Measurements from ENCODE around the gene PPP2R3A.
A peak's percentile ranks its signal among the peaks of the same experiment; 100 is the strongest.

The PPP2R3A gene

DNA sequence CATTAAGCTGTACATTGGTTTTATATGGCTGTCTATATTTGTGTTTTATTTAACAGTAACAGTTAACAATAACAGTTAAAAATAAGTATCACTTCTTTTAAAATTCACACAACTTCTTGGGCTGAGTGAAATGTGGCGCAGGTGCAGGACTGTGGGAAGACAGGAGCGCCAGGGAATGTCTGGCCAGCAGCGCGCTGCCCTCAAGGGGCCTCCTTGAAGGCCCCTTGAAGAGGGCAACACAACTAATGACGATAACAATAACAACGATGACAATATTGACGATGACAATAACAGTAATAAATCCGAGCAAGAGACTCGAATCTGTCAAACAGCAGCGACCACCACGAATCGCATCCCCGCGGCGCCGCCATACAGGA lies 411 bp upstream of the PPP2R3A start:
- H2AFZ ChIP-seq (ENCODE audit: low read length), result no peak overlapping the region

DNA sequence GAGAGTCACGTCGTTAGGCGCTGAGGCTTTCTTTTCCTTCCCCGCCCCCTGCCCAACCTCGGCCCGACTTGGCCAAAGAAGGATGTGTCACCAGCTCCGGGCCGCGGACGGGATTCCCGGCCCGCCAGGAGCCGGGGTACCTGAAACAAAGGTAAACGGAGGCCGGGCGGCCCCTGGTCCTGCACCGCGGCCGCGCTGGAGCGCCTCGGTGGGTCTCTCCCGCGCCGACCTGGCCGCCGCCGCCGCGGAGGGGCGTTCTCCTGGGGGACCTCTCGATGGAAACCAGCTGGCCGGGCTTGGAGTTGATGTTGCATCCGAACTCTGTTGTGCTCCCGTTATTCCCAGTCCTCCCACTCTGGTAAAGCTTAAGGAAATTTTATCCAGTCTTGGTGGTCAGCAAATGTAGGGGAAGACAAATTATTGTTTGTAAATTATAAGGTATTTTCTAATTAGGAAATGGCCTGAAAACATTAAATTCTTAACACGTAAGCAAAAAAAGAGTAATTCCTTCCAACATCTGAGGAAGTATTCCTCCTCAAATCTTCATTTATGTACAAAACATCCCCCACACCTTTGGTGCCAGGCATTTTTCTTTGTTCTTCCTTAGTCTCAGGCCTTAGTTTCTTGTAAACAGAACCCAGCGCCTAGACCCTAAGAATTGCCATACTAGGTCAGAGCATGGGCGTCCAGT lies 888 bp downstream of the PPP2R3A start:
- TF ChIP-seq, protein P1, sequence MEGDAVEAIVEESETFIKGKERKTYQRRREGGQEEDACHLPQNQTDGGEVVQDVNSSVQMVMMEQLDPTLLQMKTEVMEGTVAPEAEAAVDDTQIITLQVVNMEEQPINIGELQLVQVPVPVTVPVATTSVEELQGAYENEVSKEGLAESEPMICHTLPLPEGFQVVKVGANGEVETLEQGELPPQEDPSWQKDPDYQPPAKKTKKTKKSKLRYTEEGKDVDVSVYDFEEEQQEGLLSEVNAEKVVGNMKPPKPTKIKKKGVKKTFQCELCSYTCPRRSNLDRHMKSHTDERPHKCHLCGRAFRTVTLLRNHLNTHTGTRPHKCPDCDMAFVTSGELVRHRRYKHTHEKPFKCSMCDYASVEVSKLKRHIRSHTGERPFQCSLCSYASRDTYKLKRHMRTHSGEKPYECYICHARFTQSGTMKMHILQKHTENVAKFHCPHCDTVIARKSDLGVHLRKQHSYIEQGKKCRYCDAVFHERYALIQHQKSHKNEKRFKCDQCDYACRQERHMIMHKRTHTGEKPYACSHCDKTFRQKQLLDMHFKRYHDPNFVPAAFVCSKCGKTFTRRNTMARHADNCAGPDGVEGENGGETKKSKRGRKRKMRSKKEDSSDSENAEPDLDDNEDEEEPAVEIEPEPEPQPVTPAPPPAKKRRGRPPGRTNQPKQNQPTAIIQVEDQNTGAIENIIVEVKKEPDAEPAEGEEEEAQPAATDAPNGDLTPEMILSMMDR (IDR thresholded peaks at IDR 0.05; ENCODE audit: low read length), result no peak
- TF ChIP-seq EZH2 (IDR thresholded peaks at IDR 0.05; ENCODE audit: borderline replicate concordance, low read length), result no peak
- Histone ChIP-seq H3K36me3 (ENCODE audit: insufficient read depth, low read length) (no peaks in the 10 kb centered on the region), H3F3A (ENCODE audit: insufficient read depth, low read length) (no peaks in the 10 kb centered on the region), H3K9me2 (ENCODE audit: low read depth, low read length) (0 out of 2 replicates have a peak, but pooled peaks cover 3% of the 10 kb centered on the region), H3K9me3 (ENCODE audit: low read length) (no peaks in the 10 kb centered on the region), H3K4me1 (ENCODE audit: insufficient read depth, low read length, severe bottlenecking) (peaks cover 5% of the 10 kb centered on the region), H4K20me1 (ENCODE audit: insufficient read depth, low read length) (no peaks in the 10 kb centered on the region), H2AFZ (ENCODE audit: low read length) (no peak overlapping the region), H3K9ac (ENCODE audit: low read length) (peak overlapping the region; percentile 4; the same call in 1 of the 2 replicates), H3K4me3 (ENCODE audit: low read depth, low read length, poor library complexity, severe bottlenecking) (peak overlapping the region; percentile 62), H3K4me2 (ENCODE audit: low read length) (peak overlapping the region; percentile 65), H3K27ac (ENCODE audit: low read depth, low read length, poor library complexity, severe bottlenecking) (no peak overlapping the region), H3K27me3 (ENCODE audit: insufficient read depth, low read length) (no peaks in the 10 kb centered on the region), H3K79me2 (ENCODE audit: insufficient read depth, low read length) (no peaks in the 10 kb centered on the region)

More for the DNA sequence above, 411 bp upstream of the PPP2R3A start:
- no peak overlapping the region for H3K9ac ChIP-seq (ENCODE audit: low read length)
- no peak overlapping the region for H3K4me3 ChIP-seq (ENCODE audit: low read depth, low read length, poor library complexity, severe bottlenecking)
- no peaks in the 10 kb centered on the region for H3K9me3 ChIP-seq (ENCODE audit: low read length)
- TF ChIP-seq, protein P1 (IDR thresholded peaks at IDR 0.05; ENCODE audit: low read length), result no peak
- no peak for TF ChIP-seq EZH2 (IDR thresholded peaks at IDR 0.05; ENCODE audit: borderline replicate concordance, low read length)
- H3K36me3 ChIP-seq (ENCODE audit: insufficient read depth, low read length), result no peaks in the 10 kb centered on the region
- peaks cover 5% of the 10 kb centered on the region for H3K4me1 ChIP-seq (ENCODE audit: insufficient read depth, low read length, severe bottlenecking)
- H3K27ac ChIP-seq (ENCODE audit: low read depth, low read length, poor library complexity, severe bottlenecking), result no peak overlapping the region
- H4K20me1 ChIP-seq (ENCODE audit: insufficient read depth, low read length), result no peaks in the 10 kb centered on the region
- H3F3A ChIP-seq (ENCODE audit: insufficient read depth, low read length), result no peaks in the 10 kb centered on the region
- H3K4me2 ChIP-seq (ENCODE audit: low read length), result no peak overlapping the region
- no peaks in the 10 kb centered on the region for H3K79me2 ChIP-seq (ENCODE audit: insufficient read depth, low read length)
- H3K27me3 ChIP-seq (ENCODE audit: insufficient read depth, low read length), result no peaks in the 10 kb centered on the region
- 0 out of 2 replicates have a peak, but pooled peaks cover 3% of the 10 kb centered on the region for H3K9me2 ChIP-seq (ENCODE audit: low read depth, low read length)

DNA sequence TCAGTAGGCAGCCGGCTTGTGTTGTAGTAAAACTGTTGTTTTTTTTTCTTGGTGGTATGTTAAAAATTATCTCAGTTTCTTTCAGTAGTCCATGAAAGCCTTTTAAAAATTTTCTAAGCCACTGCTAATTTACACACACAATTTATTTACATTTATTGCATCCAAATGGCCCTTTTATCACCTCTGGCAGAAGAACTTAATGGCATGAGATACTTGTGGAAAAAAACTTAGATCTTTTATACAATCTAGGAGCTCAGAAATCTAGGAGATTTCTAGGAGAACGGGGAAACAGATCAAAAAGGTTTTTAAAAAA lies 1.4 kb downstream of the PPP2R3A start:
- TF ChIP-seq EZH2 (IDR thresholded peaks at IDR 0.05; ENCODE audit: borderline replicate concordance, low read length), result no peak
- no peak overlapping the region for H3K27ac ChIP-seq (ENCODE audit: low read depth, low read length, poor library complexity, severe bottlenecking)
- H3K4me1 ChIP-seq (ENCODE audit: insufficient read depth, low read length, severe bottlenecking), result peaks cover 5% of the 10 kb centered on the region
- H3K79me2 ChIP-seq (ENCODE audit: insufficient read depth, low read length), result no peaks in the 10 kb centered on the region
- no peak overlapping the region for H3K4me3 ChIP-seq (ENCODE audit: low read depth, low read length, poor library complexity, severe bottlenecking)
- H2AFZ ChIP-seq (ENCODE audit: low read length), result no peak overlapping the region
- no peaks in the 10 kb centered on the region for H4K20me1 ChIP-seq (ENCODE audit: insufficient read depth, low read length)
- no peaks in the 10 kb centered on the region for H3K9me3 ChIP-seq (ENCODE audit: low read length)
- H3K9ac ChIP-seq (ENCODE audit: low read length), result no peak overlapping the region
- H3K27me3 ChIP-seq (ENCODE audit: insufficient read depth, low read length), result no peaks in the 10 kb centered on the region
- 0 out of 2 replicates have a peak, but pooled peaks cover 3% of the 10 kb centered on the region for H3K9me2 ChIP-seq (ENCODE audit: low read depth, low read length)
- H3K36me3 ChIP-seq (ENCODE audit: insufficient read depth, low read length), result no peaks in the 10 kb centered on the region
- H3F3A ChIP-seq (ENCODE audit: insufficient read depth, low read length), result no peaks in the 10 kb centered on the region
- H3K4me2 ChIP-seq (ENCODE audit: low read length), result no peak overlapping the region

DNA sequence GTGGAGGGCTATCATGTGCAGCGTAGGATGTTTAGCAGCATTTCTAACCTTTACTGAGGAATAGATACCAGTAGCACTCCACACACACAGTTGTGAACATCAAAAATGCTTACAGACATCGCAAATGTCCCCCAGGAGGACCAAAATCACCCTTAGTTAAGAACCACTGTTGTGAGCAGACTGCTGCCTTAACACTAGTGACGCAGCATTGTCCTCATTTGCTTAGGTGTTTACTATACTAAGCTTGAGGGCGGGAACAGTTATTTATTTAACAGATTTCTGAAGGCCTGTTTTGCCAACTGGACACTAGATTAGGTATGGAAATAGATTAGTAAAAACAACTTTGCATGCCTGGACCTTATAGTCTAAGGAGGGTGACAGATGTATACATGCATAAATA lies 2.3 kb downstream of the PPP2R3A start:
- H4K20me1 ChIP-seq (ENCODE audit: insufficient read depth, low read length), result no peaks in the 10 kb centered on the region
- no peak overlapping the region for H3K9ac ChIP-seq (ENCODE audit: low read length)
- H3K79me2 ChIP-seq (ENCODE audit: insufficient read depth, low read length), result no peaks in the 10 kb centered on the region
- no peak overlapping the region for H3K4me3 ChIP-seq (ENCODE audit: low read depth, low read length, poor library complexity, severe bottlenecking)
- no peak overlapping the region for H3K4me2 ChIP-seq (ENCODE audit: low read length)
- H3K4me1 ChIP-seq (ENCODE audit: insufficient read depth, low read length, severe bottlenecking), result peaks cover 5% of the 10 kb centered on the region
- TF ChIP-seq, protein P1 (IDR thresholded peaks at IDR 0.05; ENCODE audit: low read length), result no peak
- TF ChIP-seq EZH2 (IDR thresholded peaks at IDR 0.05; ENCODE audit: borderline replicate concordance, low read length), result no peak
- H3K9me3 ChIP-seq (ENCODE audit: low read length), result no peaks in the 10 kb centered on the region
- H3K27me3 ChIP-seq (ENCODE audit: insufficient read depth, low read length), result no peaks in the 10 kb centered on the region
- no peaks in the 10 kb centered on the region for H3K36me3 ChIP-seq (ENCODE audit: insufficient read depth, low read length)
- H3K27ac ChIP-seq (ENCODE audit: low read depth, low read length, poor library complexity, severe bottlenecking), result no peak overlapping the region
- no peaks in the 10 kb centered on the region for H3F3A ChIP-seq (ENCODE audit: insufficient read depth, low read length)
- H2AFZ ChIP-seq (ENCODE audit: low read length), result no peak overlapping the region
- 0 out of 2 replicates have a peak, but pooled peaks cover under 1% of the 10 kb centered on the region for H3K9me2 ChIP-seq (ENCODE audit: low read depth, low read length)
